Caco-2 (cell line): ENCODE measurements around the gene MYO6. TPM values are rescaled to one million over a fixed set of nuclear protein-coding genes. Genes with fewer than 3 reads are reported as not detected.

Experiments used
- BruUV-seq: library from RNA; stranded (reverse); fragments of 400-500 nt; replicated peaks from 2 replicates; lab custom pipeline; 2021; lab: Mats Ljungman, UMichigan
- CTCF ChIA-PET: fragments of 300-600 bp; sonication (Branson Sonifier 250); formaldehyde crosslinking; loops from one replicate; lab custom pipeline; 2022; ENCODE audit warnings: antibody characterized with exemption; lab: Charles Lee
- POLR2A ChIA-PET: fragments of 300-600 bp; sonication (Branson Sonifier 250); formaldehyde crosslinking; loops from one replicate; lab custom pipeline; 2022; ENCODE audit warnings: antibody characterized with exemption; lab: Charles Lee
- DNase-seq, 2 experiments: peaks; one replicate each; pipeline versions ENCODE4 v3.0.0 to v3.0.0-alpha.2; 2020 to 2022
- H3K27me3 ChIP-seq: replicated peaks from 2 replicates; pipeline ENCODE4 v1.6.0; 2011; ENCODE audit warnings: low read length; ENCODE audit not compliant: control insufficient read depth, insufficient read depth
- H3K36me3 ChIP-seq: 2 replicates; pipeline ENCODE4 v1.5.1; 2011; ENCODE audit warnings: low read length; ENCODE audit not compliant: control insufficient read depth, insufficient read depth
- H3K4me1 ChIP-seq: fragments of 250-450 bp; sonication (Bioruptor Pico); 2 replicates; pipeline ENCODE4 v1.5.1; 2020; ENCODE audit warnings: mild to moderate bottlenecking
- H3K4me3 ChIP-seq: 2 replicates; pipeline ENCODE4 v1.5.1; 2011; ENCODE audit warnings: low read depth, mild to moderate bottlenecking, control low read depth, low read length
- H3K9me3 ChIP-seq: fragments of 250-450 bp; sonication (Bioruptor Pico); 2 replicates; pipeline ENCODE4 v1.5.1; 2020; ENCODE audit warnings: mild to moderate bottlenecking, moderate library complexity
- H3K27ac Mint-ChIP-seq: one replicate; pipeline ENCODE4 v1.8.0; 2022; ENCODE audit warnings: mixed read lengths; ENCODE audit not compliant: unreplicated experiment
- H3K27me3 Mint-ChIP-seq: one replicate; pipeline ENCODE4 v1.8.0; 2022; ENCODE audit warnings: mixed read lengths; ENCODE audit not compliant: insufficient read depth, unreplicated experiment
- H3K36me3 Mint-ChIP-seq: one replicate; pipeline ENCODE4 v1.8.0; 2022; ENCODE audit warnings: mild to moderate bottlenecking, mixed read lengths; ENCODE audit not compliant: insufficient read depth, unreplicated experiment
- H3K4me1 Mint-ChIP-seq: one replicate; pipeline ENCODE4 v1.8.0; 2022; ENCODE audit warnings: low read depth, mixed read lengths; ENCODE audit not compliant: unreplicated experiment
- H3K4me3 Mint-ChIP-seq: one replicate; pipeline ENCODE4 v1.8.0; 2022; ENCODE audit warnings: mild to moderate bottlenecking, moderate library complexity, mixed read lengths; ENCODE audit not compliant: unreplicated experiment
- H3K9me3 Mint-ChIP-seq: one replicate; pipeline ENCODE4 v1.8.0; 2022; ENCODE audit warnings: mixed read lengths; ENCODE audit not compliant: unreplicated experiment
- intact Hi-C: fragments of 100-400 bp; cut with micrococcal nuclease; formaldehyde crosslinking; loops from one replicate; pipeline ENCODE4 v1.10.0; 2022; ENCODE audit not compliant: unreplicated experiment
- total RNA-seq: library from RNA; stranded (reverse); gene quantifications from 2 replicates; pipeline ENCODE4 v1.2.3, GENCODE V29; 2022
- TF ChIP-seq, protein P1 (sequence below), 2 experiments: fragments of 200-600 bp in 1 of 2; IDR thresholded peaks; 1 replicate in 1 of 2; 2 replicates in 1 of 2; pipeline versions ENCODE4 v1.5.1 to v1.8.0; 2011 to 2022; ENCODE audit warnings: antibody characterized with exemption in 1 of 2, control low read depth in 1 of 2, inconsistent platforms in 1 of 2, low read depth in 1 of 2, low read length in 1 of 2, mild to moderate bottlenecking in 1 of 2, moderate library complexity in 1 of 2; ENCODE audit not compliant: insufficient read depth in 1 of 2, severe bottlenecking in 1 of 2, unreplicated experiment in 1 of 2

Gene MYO6
- total RNA-seq, 1 experiment from 2014 or later: 43.0 TPM

DNA sequence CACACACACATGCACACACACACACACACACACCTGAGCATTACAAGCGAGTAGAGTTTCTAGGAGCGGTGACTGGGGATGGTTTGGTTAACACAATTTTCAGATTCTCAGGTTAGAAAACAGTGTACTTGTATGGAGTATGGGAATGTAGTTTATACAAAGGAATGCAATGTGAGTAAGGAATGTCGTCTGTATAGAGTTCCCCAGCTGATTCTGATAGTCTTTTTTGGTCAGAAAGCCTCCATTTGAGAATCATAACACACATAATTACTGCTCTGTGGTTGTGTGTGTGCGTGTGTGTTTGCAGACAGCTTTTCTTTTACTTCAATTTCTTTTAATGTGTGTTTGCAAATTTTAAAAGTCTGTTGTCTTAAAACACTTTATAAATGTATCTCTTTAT, 93.2 kb downstream of the MYO6 start:
- no peak overlapping the region for H3K4me3 ChIP-seq
- H3K36me3 ChIP-seq: no peaks in the 10 kb centered on the region
- TF ChIP-seq, protein P1, sequence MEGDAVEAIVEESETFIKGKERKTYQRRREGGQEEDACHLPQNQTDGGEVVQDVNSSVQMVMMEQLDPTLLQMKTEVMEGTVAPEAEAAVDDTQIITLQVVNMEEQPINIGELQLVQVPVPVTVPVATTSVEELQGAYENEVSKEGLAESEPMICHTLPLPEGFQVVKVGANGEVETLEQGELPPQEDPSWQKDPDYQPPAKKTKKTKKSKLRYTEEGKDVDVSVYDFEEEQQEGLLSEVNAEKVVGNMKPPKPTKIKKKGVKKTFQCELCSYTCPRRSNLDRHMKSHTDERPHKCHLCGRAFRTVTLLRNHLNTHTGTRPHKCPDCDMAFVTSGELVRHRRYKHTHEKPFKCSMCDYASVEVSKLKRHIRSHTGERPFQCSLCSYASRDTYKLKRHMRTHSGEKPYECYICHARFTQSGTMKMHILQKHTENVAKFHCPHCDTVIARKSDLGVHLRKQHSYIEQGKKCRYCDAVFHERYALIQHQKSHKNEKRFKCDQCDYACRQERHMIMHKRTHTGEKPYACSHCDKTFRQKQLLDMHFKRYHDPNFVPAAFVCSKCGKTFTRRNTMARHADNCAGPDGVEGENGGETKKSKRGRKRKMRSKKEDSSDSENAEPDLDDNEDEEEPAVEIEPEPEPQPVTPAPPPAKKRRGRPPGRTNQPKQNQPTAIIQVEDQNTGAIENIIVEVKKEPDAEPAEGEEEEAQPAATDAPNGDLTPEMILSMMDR (IDR thresholded peaks at IDR 0.05; ENCODE audit: insufficient read depth in 1 of 2, low read depth in 1 of 2, low read length in 1 of 2, severe bottlenecking in 1 of 2, unreplicated experiment in 1 of 2): no peak
- no TSS peak for BruUV-seq
- no peak for DNase-seq
- intact Hi-C loops: no loop called here
- Mint-ChIP-seq H3K9me3 (no peaks in the 10 kb centered on the region), H3K27me3 (no peaks in the 10 kb centered on the region), H3K27ac (no peak overlapping the region), H3K4me1 (no peaks in the 10 kb centered on the region), H3K36me3 (peaks cover 14% of the 10 kb centered on the region), H3K4me3 (no peak overlapping the region)
- H3K9me3 ChIP-seq: no peaks in the 10 kb centered on the region
- CTCF ChIA-PET: no interaction called here
- no peaks in the 10 kb centered on the region for H3K27me3 ChIP-seq
- H3K4me1 ChIP-seq: no peaks in the 10 kb centered on the region
- POLR2A ChIA-PET: no interaction called here

DNA sequence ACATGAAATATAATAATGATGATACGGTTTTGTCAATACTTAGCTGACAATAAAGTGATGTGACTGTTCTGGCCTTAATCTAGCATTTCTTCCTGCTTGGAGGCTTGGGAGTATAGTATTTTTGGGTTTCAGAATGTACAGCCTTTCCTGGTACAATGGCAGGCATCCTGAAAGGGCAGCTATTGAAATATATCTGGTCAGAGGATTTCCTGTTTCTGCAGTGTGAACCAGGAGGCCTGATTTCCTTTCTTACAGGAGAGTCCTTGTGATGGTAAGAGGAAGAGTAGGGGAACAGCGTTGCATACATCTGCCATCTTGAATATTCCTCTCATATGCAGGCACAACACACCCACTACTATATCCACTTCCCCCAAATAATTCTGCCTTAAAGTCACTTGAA, 93.7 kb downstream of the MYO6 start:
- no peaks in the 10 kb centered on the region for H3K9me3 ChIP-seq
- intact Hi-C loops: no loop called here
- Mint-ChIP-seq H3K36me3 (peaks cover 14% of the 10 kb centered on the region), H3K4me3 (no peak overlapping the region), H3K4me1 (no peaks in the 10 kb centered on the region), H3K9me3 (no peaks in the 10 kb centered on the region), H3K27me3 (no peaks in the 10 kb centered on the region), H3K27ac (no peak overlapping the region)
- POLR2A ChIA-PET: no interaction called here
- no peak overlapping the region for H3K4me3 ChIP-seq
- no peaks in the 10 kb centered on the region for H3K27me3 ChIP-seq
- CTCF ChIA-PET: no interaction called here
- DNase-seq: no peak
- BruUV-seq: no TSS peak
- no peaks in the 10 kb centered on the region for H3K4me1 ChIP-seq
- TF ChIP-seq, protein P1 (IDR thresholded peaks at IDR 0.05; ENCODE audit: insufficient read depth in 1 of 2, low read depth in 1 of 2, low read length in 1 of 2, severe bottlenecking in 1 of 2, unreplicated experiment in 1 of 2): no peak
- no peaks in the 10 kb centered on the region for H3K36me3 ChIP-seq

- intact Hi-C loops: no loop called here
- no peak for DNase-seq
- Mint-ChIP-seq H3K4me1 (no peaks in the 10 kb centered on the region), H3K27me3 (no peaks in the 10 kb centered on the region), H3K36me3 (peaks cover 9% of the 10 kb centered on the region), H3K4me3 (no peak overlapping the region), H3K27ac (no peak overlapping the region), H3K9me3 (no peaks in the 10 kb centered on the region)
- Histone ChIP-seq H3K4me3 (no peak overlapping the region), H3K27me3 (no peaks in the 10 kb centered on the region), H3K4me1 (no peaks in the 10 kb centered on the region), H3K9me3 (no peaks in the 10 kb centered on the region), H3K36me3 (no peaks in the 10 kb centered on the region)
- TF ChIP-seq, protein P1 (IDR thresholded peaks at IDR 0.05; ENCODE audit: insufficient read depth in 1 of 2, low read depth in 1 of 2, low read length in 1 of 2, severe bottlenecking in 1 of 2, unreplicated experiment in 1 of 2): no peak
- BruUV-seq: no TSS peak
- POLR2A ChIA-PET: no interaction called here
- CTCF ChIA-PET: no interaction called here
Observed at GRCh38 chr6:75843396-75843795, 94.4 kb downstream of the MYO6 start.
